D721Med (cell line): ENCODE results near the gene IQSEC1.

Experiments used
- DNase-seq: peaks from one replicate; pipeline ENCODE4 v3.0.0; 2011; ENCODE audit warnings: low spot score; ENCODE audit not compliant: insufficient read length
- FAIRE-seq: peaks from 2 replicates; lab custom pipeline; 2011; peaks lifted over from hg19 to GRCh38; lab: Jason Lieb, UNC
- CTCF ChIP-seq: IDR thresholded peaks from 2 replicates; pipeline ENCODE4 v1.5.1; 2012; ENCODE audit warnings: mild to moderate bottlenecking, control low read depth; ENCODE audit not compliant: insufficient read depth; ENCODE audit errors: missing control alignments

Gene IQSEC1

GRCh38 chr3:13116426-13116825 lies 43.2 kb upstream of the IQSEC1 start:
- DNase-seq: no peak
- peak; percentile 11 for FAIRE-seq
- no peak for TF ChIP-seq CTCF

GRCh38 chr3:13115991-13116390 lies 42.8 kb upstream of the IQSEC1 start:
- no peak for DNase-seq
- no peak for FAIRE-seq
- TF ChIP-seq CTCF: no peak

- TF ChIP-seq CTCF: no peak
- FAIRE-seq: no peak
- no peak for DNase-seq
These were observed 42.3 kb upstream of the IQSEC1 start for GRCh38 chr3:13115576-13115910.

- no peak for FAIRE-seq
- TF ChIP-seq CTCF: no peak
- DNase-seq: no peak
These were observed 41.8 kb upstream of the IQSEC1 start for GRCh38 chr3:13114811-13115575.

GRCh38 chr3:13113346-13114330 lies 40.4 kb upstream of the IQSEC1 start:
- FAIRE-seq (no peak), DNase-seq (no peak)
- no peak for TF ChIP-seq CTCF

GRCh38 chr3:13112521-13113345 lies 39.5 kb upstream of the IQSEC1 start:
- FAIRE-seq (no peak), DNase-seq (no peak)
- no peak for TF ChIP-seq CTCF
